Measurements from ENCODE around the gene SNX21.

The SNX21 gene

GRCh38 chr20:45843506-45843905 lies 9.9 kb downstream of the SNX21 start:
- H3K4me3 ChIP-seq (ENCODE audit: low read depth, low read length) = no peak overlapping the region
- TF ChIP-seq MAX (IDR thresholded peaks at IDR 0.05; ENCODE audit: low read depth, low read length) (no peak), MYC (IDR thresholded peaks at IDR 0.05; ENCODE audit: low read depth, low read length) (no peak), CTCF (IDR thresholded peaks at IDR 0.05; ENCODE audit: low read depth, low read length) (no peak), POLR2A (IDR thresholded peaks at IDR 0.05; ENCODE audit: extremely low read depth, insufficient read length) (no peak)
- DNase-seq (ENCODE audit: low read depth) = no peak

GRCh38 chr20:45845452-45845851 lies 11.9 kb downstream of the SNX21 start:
- H3K4me3 ChIP-seq (ENCODE audit: low read depth, low read length) = no peak overlapping the region
- TF ChIP-seq MAX (IDR thresholded peaks at IDR 0.05; ENCODE audit: low read depth, low read length) (no peak), CTCF (IDR thresholded peaks at IDR 0.05; ENCODE audit: low read depth, low read length) (no peak), POLR2A (IDR thresholded peaks at IDR 0.05; ENCODE audit: extremely low read depth, insufficient read length) (no peak), MYC (IDR thresholded peaks at IDR 0.05; ENCODE audit: low read depth, low read length) (no peak)
- no peak for DNase-seq (ENCODE audit: low read depth)

GRCh38 chr20:45848421-45848820 lies 14.8 kb downstream of the SNX21 start:
- TF ChIP-seq POLR2A (IDR thresholded peaks at IDR 0.05; ENCODE audit: extremely low read depth, insufficient read length) (no peak), CTCF (IDR thresholded peaks at IDR 0.05; ENCODE audit: low read depth, low read length) (no peak), MAX (IDR thresholded peaks at IDR 0.05; ENCODE audit: low read depth, low read length) (no peak), MYC (IDR thresholded peaks at IDR 0.05; ENCODE audit: low read depth, low read length) (no peak)
- DNase-seq (ENCODE audit: low read depth) = no peak
- H3K4me3 ChIP-seq (ENCODE audit: low read depth, low read length) = no peak overlapping the region

GRCh38 chr20:45848969-45849582 lies 15.5 kb downstream of the SNX21 start:
- no peak overlapping the region for H3K4me3 ChIP-seq (ENCODE audit: low read depth, low read length)
- no peak for DNase-seq (ENCODE audit: low read depth)
- TF ChIP-seq MAX (IDR thresholded peaks at IDR 0.05; ENCODE audit: low read depth, low read length) = no peak
- TF ChIP-seq CTCF (IDR thresholded peaks at IDR 0.05; ENCODE audit: low read depth, low read length) = no peak
- no peak for TF ChIP-seq MYC (IDR thresholded peaks at IDR 0.05; ENCODE audit: low read depth, low read length)
- no peak for TF ChIP-seq POLR2A (IDR thresholded peaks at IDR 0.05; ENCODE audit: extremely low read depth, insufficient read length)

- no peak overlapping the region for H3K4me3 ChIP-seq (ENCODE audit: low read depth, low read length)
- TF ChIP-seq POLR2A (IDR thresholded peaks at IDR 0.05; ENCODE audit: extremely low read depth, insufficient read length) (no peak), MAX (IDR thresholded peaks at IDR 0.05; ENCODE audit: low read depth, low read length) (no peak), MYC (IDR thresholded peaks at IDR 0.05; ENCODE audit: low read depth, low read length) (no peak)
- DNase-seq (ENCODE audit: low read depth) = no peak
Measured at GRCh38 chr20:45850238-45850637, 16.6 kb downstream of the SNX21 start.

- no peak overlapping the region for H3K4me3 ChIP-seq (ENCODE audit: low read depth, low read length)
- DNase-seq (ENCODE audit: low read depth) = no peak
- TF ChIP-seq POLR2A (IDR thresholded peaks at IDR 0.05; ENCODE audit: extremely low read depth, insufficient read length) = no peak
- TF ChIP-seq MYC (IDR thresholded peaks at IDR 0.05; ENCODE audit: low read depth, low read length) = no peak
- no peak for TF ChIP-seq MAX (IDR thresholded peaks at IDR 0.05; ENCODE audit: low read depth, low read length)
- no peak for TF ChIP-seq CTCF (IDR thresholded peaks at IDR 0.05; ENCODE audit: low read depth, low read length)
Measured at GRCh38 chr20:45850926-45851325, 17.3 kb downstream of the SNX21 start.

All from NB4 (cell line).